ENCODE measurements around the gene XYLT1. TPM values are rescaled to one million over a fixed set of nuclear protein-coding genes. Genes with fewer than 3 reads are reported as not detected.

XYLT1 gene
- polyA plus RNA-seq, 1 donor from 2014 or later: 3.3 TPM

DNA sequence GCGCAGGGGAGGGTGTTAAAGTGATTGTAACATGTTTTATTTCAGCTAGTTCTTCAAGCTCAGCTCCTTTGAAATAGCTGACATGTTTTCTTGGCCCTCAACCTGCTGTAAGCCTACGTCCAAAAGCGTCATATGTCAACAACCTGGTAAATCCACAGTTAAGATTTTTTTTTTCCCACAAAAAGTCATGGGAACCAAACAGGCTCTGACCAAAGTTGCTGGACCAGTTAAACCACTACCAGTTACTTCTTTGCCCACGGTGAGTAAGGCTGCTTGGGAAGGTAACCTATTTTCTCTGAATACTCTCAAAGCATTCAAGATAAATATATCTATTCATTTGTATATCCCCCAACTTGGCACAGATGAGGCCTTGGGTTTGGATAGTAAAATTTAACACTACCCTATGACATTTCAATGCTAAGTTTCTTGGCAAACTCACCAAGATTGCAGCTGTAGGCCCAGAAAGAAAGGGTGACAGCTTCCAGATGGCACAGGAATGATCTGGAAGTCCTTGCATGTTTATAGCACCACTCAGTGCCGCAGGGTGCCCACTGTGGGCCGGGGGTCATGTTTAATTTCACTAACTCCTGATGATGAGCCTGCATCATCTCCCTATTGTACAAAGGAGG, 166.2 kb downstream of the XYLT1 start:
- no peak overlapping the region for H3K4me2 ChIP-seq (ENCODE audit: low read length)
- H2AFZ ChIP-seq (ENCODE audit: low read depth, low read length): no peak overlapping the region
- no peak overlapping the region for H3K4me3 ChIP-seq (ENCODE audit: low read length)
- no peak overlapping the region for H3K27ac ChIP-seq (ENCODE audit: low read length)
- H3K79me2 ChIP-seq (replicated peaks; ENCODE audit: insufficient read depth, low read length): no peaks in the 10 kb centered on the region
- no peak overlapping the region for H3K9ac ChIP-seq (ENCODE audit: low read length)
- H3K9me2 ChIP-seq (ENCODE audit: insufficient read depth, low read length): no peaks in the 10 kb centered on the region
- TF ChIP-seq REST (IDR thresholded peaks at IDR 0.05; ENCODE audit: borderline replicate concordance): no peak
- no peak for TF ChIP-seq EP300 (conservative IDR thresholded peaks at IDR 0.05; ENCODE audit: poor library complexity, severe bottlenecking)
- TF ChIP-seq RAD21 (conservative IDR thresholded peaks at IDR 0.05): no peak
- TF ChIP-seq, protein P1, sequence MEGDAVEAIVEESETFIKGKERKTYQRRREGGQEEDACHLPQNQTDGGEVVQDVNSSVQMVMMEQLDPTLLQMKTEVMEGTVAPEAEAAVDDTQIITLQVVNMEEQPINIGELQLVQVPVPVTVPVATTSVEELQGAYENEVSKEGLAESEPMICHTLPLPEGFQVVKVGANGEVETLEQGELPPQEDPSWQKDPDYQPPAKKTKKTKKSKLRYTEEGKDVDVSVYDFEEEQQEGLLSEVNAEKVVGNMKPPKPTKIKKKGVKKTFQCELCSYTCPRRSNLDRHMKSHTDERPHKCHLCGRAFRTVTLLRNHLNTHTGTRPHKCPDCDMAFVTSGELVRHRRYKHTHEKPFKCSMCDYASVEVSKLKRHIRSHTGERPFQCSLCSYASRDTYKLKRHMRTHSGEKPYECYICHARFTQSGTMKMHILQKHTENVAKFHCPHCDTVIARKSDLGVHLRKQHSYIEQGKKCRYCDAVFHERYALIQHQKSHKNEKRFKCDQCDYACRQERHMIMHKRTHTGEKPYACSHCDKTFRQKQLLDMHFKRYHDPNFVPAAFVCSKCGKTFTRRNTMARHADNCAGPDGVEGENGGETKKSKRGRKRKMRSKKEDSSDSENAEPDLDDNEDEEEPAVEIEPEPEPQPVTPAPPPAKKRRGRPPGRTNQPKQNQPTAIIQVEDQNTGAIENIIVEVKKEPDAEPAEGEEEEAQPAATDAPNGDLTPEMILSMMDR (IDR thresholded peaks at IDR 0.05; ENCODE audit: poor library complexity, severe bottlenecking): no peak
- no peak for TF ChIP-seq EZH2 (IDR thresholded peaks at IDR 0.05; ENCODE audit: borderline replicate concordance, insufficient read depth, low read length, poor library complexity, severe bottlenecking)
- TF ChIP-seq TAF1 (IDR thresholded peaks at IDR 0.05; ENCODE audit: low read depth): no peak
- no peak for TF ChIP-seq POLR2AphosphoS5 (IDR thresholded peaks at IDR 0.05)
- no peak for TF ChIP-seq MXI1 (conservative IDR thresholded peaks at IDR 0.05; ENCODE audit: poor library complexity, severe bottlenecking)
- no peaks in the 10 kb centered on the region for H3K36me3 ChIP-seq (ENCODE audit: insufficient read depth, low read length)
- no peaks in the 10 kb centered on the region for H4K20me1 ChIP-seq (ENCODE audit: insufficient read depth)
- no peaks in the 10 kb centered on the region for H3K9me3 ChIP-seq (ENCODE audit: low read length)
- no peaks in the 10 kb centered on the region for H3K27me3 ChIP-seq (ENCODE audit: insufficient read depth, low read depth, low read length)
- no peaks in the 10 kb centered on the region for H3F3A ChIP-seq (ENCODE audit: insufficient read depth, low read length, poor library complexity, severe bottlenecking)

DNA sequence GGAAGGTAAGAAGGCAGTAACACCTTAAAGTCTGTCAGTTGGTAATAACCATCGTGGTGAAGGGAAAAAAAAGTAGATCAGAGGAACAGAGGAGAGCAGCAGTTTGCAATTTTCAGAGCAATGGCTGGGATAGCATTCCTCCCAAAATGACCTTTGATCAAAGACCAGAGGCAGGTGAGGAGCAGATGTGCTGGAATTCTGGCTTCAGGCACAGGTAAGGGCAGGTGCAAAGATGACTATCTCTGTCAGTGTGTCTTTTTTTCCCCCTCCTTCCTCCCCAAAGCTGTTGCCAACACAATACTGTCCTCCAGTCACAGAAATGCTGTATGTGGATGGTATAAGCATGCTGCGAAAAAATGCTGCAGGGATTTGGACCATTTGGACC, 166.7 kb downstream of the XYLT1 start:
- no peaks in the 10 kb centered on the region for H3F3A ChIP-seq (ENCODE audit: insufficient read depth, low read length, poor library complexity, severe bottlenecking)
- H2AFZ ChIP-seq (ENCODE audit: low read depth, low read length): no peak overlapping the region
- H3K36me3 ChIP-seq (ENCODE audit: insufficient read depth, low read length): no peaks in the 10 kb centered on the region
- no peak overlapping the region for H3K4me3 ChIP-seq (ENCODE audit: low read length)
- no peak overlapping the region for H3K4me2 ChIP-seq (ENCODE audit: low read length)
- TF ChIP-seq SMC3 (conservative IDR thresholded peaks at IDR 0.05; ENCODE audit: poor library complexity) (no peak), REST (IDR thresholded peaks at IDR 0.05; ENCODE audit: borderline replicate concordance) (no peak)
- TF ChIP-seq, protein P1 (IDR thresholded peaks at IDR 0.05; ENCODE audit: poor library complexity, severe bottlenecking): no peak
- H3K9me3 ChIP-seq (ENCODE audit: low read length): no peaks in the 10 kb centered on the region
- no peaks in the 10 kb centered on the region for H3K9me2 ChIP-seq (ENCODE audit: insufficient read depth, low read length)
- no peaks in the 10 kb centered on the region for H4K20me1 ChIP-seq (ENCODE audit: insufficient read depth)
- H3K9ac ChIP-seq (ENCODE audit: low read length): no peak overlapping the region
- H3K27ac ChIP-seq (ENCODE audit: low read length): no peak overlapping the region
- H3K79me2 ChIP-seq (replicated peaks; ENCODE audit: insufficient read depth, low read length): no peaks in the 10 kb centered on the region
- H3K27me3 ChIP-seq (ENCODE audit: insufficient read depth, low read depth, low read length): no peaks in the 10 kb centered on the region
